Loucy (cell line): ENCODE data around the gene MYMX.

Source experiments
- H2AFZ ChIP-seq: fragments of 200-600 bp; sonication (generic); 2 replicates; pipeline ENCODE4 v1.6.0; 2016; ENCODE audit warnings: antibody characterized with exemption, mild to moderate bottlenecking, low read length, moderate library complexity
- H3F3A ChIP-seq: fragments of 200-600 bp; 2 replicates; pipeline ENCODE4 v1.6.0; 2016; ENCODE audit warnings: antibody characterized with exemption, low read depth, mild to moderate bottlenecking
- H3K27me3 ChIP-seq: fragments of 200-600 bp; sonication (generic); 2 replicates; pipeline ENCODE4 v1.6.1; 2014; ENCODE audit warnings: low read length, mild to moderate bottlenecking; ENCODE audit not compliant: insufficient read depth, poor library complexity, severe bottlenecking
- H3K36me3 ChIP-seq: fragments of 200-600 bp; sonication (generic); 2 replicates; pipeline ENCODE4 v1.6.1; 2016; ENCODE audit warnings: low read length; ENCODE audit not compliant: insufficient read depth
- H3K4me1 ChIP-seq: fragments of 200-600 bp; sonication (generic); 2 replicates; pipeline ENCODE4 v1.5.1; 2014; ENCODE audit warnings: low read length, mild to moderate bottlenecking; ENCODE audit not compliant: insufficient read depth, poor library complexity, severe bottlenecking
- H3K4me2 ChIP-seq: fragments of 200-600 bp; sonication (generic); 2 replicates; pipeline ENCODE4 v1.6.0; 2014; ENCODE audit warnings: antibody characterized with exemption, low read length, low read depth, mild to moderate bottlenecking; ENCODE audit not compliant: poor library complexity, severe bottlenecking
- H3K4me3 ChIP-seq: fragments of 200-600 bp; sonication (generic); 2 replicates; pipeline ENCODE4 v1.5.1; 2014; ENCODE audit warnings: low read length, mild to moderate bottlenecking, mixed read lengths; ENCODE audit not compliant: poor library complexity, severe bottlenecking
- H3K79me2 ChIP-seq: fragments of 200-600 bp; sonication (generic); 2 replicates; pipeline ENCODE4 v1.6.1; 2014; ENCODE audit warnings: low read length; ENCODE audit not compliant: insufficient read depth
- H3K9ac ChIP-seq: fragments of 200-600 bp; sonication (generic); 2 replicates; pipeline ENCODE4 v1.6.0; 2014; ENCODE audit warnings: mild to moderate bottlenecking, low read depth, low read length, moderate library complexity; ENCODE audit not compliant: poor library complexity, severe bottlenecking
- H3K9me2 ChIP-seq: fragments of 200-600 bp; sonication (generic); replicated peaks from 2 replicates; pipeline ENCODE4 v1.6.1; 2016; ENCODE audit warnings: low read depth, low read length, mixed read lengths
- H3K9me3 ChIP-seq: fragments of 200-600 bp; sonication (generic); 2 replicates; pipeline ENCODE4 v1.6.1; 2014; ENCODE audit warnings: mild to moderate bottlenecking, antibody characterized with exemption, low read length, low read depth; ENCODE audit not compliant: insufficient read depth
- H4K20me1 ChIP-seq: fragments of 200-600 bp; sonication (generic); 2 replicates; pipeline ENCODE4 v1.6.0; 2014; ENCODE audit warnings: antibody characterized with exemption, low read length, mild to moderate bottlenecking; ENCODE audit not compliant: insufficient read depth, poor library complexity, severe bottlenecking
- EZH2phosphoT487 ChIP-seq: fragments of 200-600 bp; IDR thresholded peaks from 2 replicates; pipeline ENCODE4 v1.6.1; 2018; ENCODE audit warnings: antibody characterized with exemption, mild to moderate bottlenecking, moderate library complexity, borderline replicate concordance
- TF ChIP-seq, protein P1 (sequence below): fragments of 200-600 bp; sonication (generic); conservative IDR thresholded peaks from 2 replicates; pipeline ENCODE4 v1.5.1; 2014; ENCODE audit warnings: mild to moderate bottlenecking, antibody characterized with exemption, low read length

The MYMX gene

DNA sequence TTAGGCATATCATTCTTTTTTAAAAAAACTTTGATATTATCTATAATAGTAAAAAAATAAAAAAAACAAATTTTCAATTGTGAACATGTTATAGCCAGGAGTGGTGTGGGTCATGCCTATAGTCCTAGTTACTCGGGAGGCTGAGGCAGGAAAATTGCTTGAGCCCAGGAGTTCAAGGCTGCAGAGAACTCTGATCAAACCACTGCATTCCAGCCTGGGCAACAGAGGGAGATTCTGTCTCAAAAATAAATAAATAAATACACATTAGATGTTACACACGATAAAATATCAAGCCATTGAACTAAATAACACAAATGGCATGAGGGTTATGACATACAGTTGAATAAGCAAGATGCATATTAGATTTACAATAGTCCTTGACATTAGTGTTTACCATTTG lies 27.9 kb upstream of the MYMX start:
- Histone ChIP-seq H2AFZ (no peak overlapping the region), H3K36me3 (no peaks in the 10 kb centered on the region), H3K9me2 (no peaks in the 10 kb centered on the region), H4K20me1 (no peaks in the 10 kb centered on the region), H3F3A (no peaks in the 10 kb centered on the region), H3K9ac (no peak overlapping the region), H3K9me3 (no peaks in the 10 kb centered on the region), H3K4me3 (no peak overlapping the region), H3K27me3 (no peaks in the 10 kb centered on the region), H3K79me2 (no peaks in the 10 kb centered on the region), H3K4me2 (no peak overlapping the region), H3K4me1 (peaks cover 11% of the 10 kb centered on the region)
- TF ChIP-seq, protein P1, sequence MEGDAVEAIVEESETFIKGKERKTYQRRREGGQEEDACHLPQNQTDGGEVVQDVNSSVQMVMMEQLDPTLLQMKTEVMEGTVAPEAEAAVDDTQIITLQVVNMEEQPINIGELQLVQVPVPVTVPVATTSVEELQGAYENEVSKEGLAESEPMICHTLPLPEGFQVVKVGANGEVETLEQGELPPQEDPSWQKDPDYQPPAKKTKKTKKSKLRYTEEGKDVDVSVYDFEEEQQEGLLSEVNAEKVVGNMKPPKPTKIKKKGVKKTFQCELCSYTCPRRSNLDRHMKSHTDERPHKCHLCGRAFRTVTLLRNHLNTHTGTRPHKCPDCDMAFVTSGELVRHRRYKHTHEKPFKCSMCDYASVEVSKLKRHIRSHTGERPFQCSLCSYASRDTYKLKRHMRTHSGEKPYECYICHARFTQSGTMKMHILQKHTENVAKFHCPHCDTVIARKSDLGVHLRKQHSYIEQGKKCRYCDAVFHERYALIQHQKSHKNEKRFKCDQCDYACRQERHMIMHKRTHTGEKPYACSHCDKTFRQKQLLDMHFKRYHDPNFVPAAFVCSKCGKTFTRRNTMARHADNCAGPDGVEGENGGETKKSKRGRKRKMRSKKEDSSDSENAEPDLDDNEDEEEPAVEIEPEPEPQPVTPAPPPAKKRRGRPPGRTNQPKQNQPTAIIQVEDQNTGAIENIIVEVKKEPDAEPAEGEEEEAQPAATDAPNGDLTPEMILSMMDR, result no peak
- no peak for TF ChIP-seq EZH2phosphoT487

DNA sequence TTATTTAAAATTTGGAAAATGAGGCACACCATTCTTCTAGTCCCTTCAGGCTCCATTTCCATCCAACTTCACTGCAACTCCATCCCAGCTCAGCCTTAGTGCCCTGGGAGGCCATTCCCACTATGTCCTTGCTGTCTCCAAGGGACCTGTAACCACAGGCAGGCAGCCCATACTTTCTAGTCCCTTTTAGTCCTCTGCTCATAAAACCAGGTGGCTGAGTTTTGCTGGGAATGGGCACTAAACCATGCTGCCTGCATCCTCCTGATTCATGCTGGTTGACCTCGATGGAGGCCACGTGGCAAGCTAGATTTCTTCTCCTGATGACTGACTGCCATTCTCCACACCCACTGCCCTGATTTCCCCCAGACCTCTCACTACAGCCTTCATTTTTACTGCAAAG lies 27.5 kb upstream of the MYMX start:
- H4K20me1 ChIP-seq, result no peaks in the 10 kb centered on the region
- H2AFZ ChIP-seq, result no peak overlapping the region
- no peak for TF ChIP-seq EZH2phosphoT487
- TF ChIP-seq, protein P1, result no peak

DNA sequence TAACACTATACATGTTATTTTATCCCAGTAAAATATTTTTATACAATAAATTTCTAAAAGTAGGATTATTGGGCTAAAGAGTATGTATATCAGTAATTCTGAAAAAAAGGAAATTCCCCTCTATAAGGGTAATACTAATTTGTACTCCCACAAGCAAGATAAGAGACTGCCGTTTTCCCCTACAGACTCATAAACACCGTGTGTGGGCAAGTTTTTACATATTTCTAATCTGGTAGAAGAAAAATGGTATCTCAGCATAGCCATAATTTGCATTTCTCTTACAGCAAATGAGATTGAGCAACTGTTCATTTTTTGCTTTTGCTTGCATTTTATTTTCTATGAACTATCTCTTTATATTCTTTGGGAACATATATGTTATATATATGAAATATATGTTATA lies 26.0 kb upstream of the MYMX start:
- Histone ChIP-seq H3F3A (no peaks in the 10 kb centered on the region), H3K4me3 (no peak overlapping the region), H3K9me2 (no peaks in the 10 kb centered on the region), H3K9me3 (no peaks in the 10 kb centered on the region), H3K4me1 (peaks cover 11% of the 10 kb centered on the region), H3K4me2 (no peak overlapping the region), H3K79me2 (no peaks in the 10 kb centered on the region), H3K9ac (no peak overlapping the region), H2AFZ (no peak overlapping the region), H4K20me1 (no peaks in the 10 kb centered on the region), H3K36me3 (no peaks in the 10 kb centered on the region), H3K27me3 (no peaks in the 10 kb centered on the region)
- TF ChIP-seq, protein P1, result no peak
- no peak for TF ChIP-seq EZH2phosphoT487

More for the DNA sequence above, 27.5 kb upstream of the MYMX start:
- no peak overlapping the region for H3K4me3 ChIP-seq
- no peak overlapping the region for H3K9ac ChIP-seq
- peaks cover 11% of the 10 kb centered on the region for H3K4me1 ChIP-seq
- no peaks in the 10 kb centered on the region for H3K79me2 ChIP-seq
- H3F3A ChIP-seq, result no peaks in the 10 kb centered on the region
- H3K36me3 ChIP-seq, result no peaks in the 10 kb centered on the region
- H3K27me3 ChIP-seq, result no peaks in the 10 kb centered on the region
- H3K9me3 ChIP-seq, result no peaks in the 10 kb centered on the region
- no peaks in the 10 kb centered on the region for H3K9me2 ChIP-seq
- H3K4me2 ChIP-seq, result no peak overlapping the region
